K562 (cell line): ENCODE results near the gene PPM1M. TPM values are rescaled to one million over a fixed set of nuclear protein-coding genes. Genes with fewer than 3 reads are reported as not detected.

Experiments used
- ARID1B ChIP-seq: fragments of 450-650 bp; IDR thresholded peaks from 2 replicates; pipeline ENCODE4 v1.6.1; 2016; ENCODE audit warnings: antibody characterized with exemption, mild to moderate bottlenecking, inconsistent platforms
- BRD4 ChIP-seq: fragments of 200-600 bp; sonication (generic); IDR thresholded peaks from 2 replicates; pipeline ENCODE4 v1.6.1; 2017; ENCODE audit warnings: inconsistent platforms
- CREB1 ChIP-seq, 2 experiments: sonication (generic) in 1 of 2; formaldehyde crosslinking in 1 of 2; IDR thresholded peaks; 2 replicates each; pipeline versions ENCODE4 v1.6.1 to v1.8.0; 2012 to 2022; ENCODE audit warnings: inconsistent platforms in 1 of 2, mild to moderate bottlenecking in 1 of 2, missing genetic modification reagents in 1 of 2, moderate library complexity in 1 of 2
- GABPB1 ChIP-seq: sonication (generic); formaldehyde crosslinking; IDR thresholded peaks from 2 replicates; pipeline ENCODE4 v1.8.0; 2022; ENCODE audit warnings: mild to moderate bottlenecking, missing genetic modification reagents
- HNRNPLL ChIP-seq: fragments of 200-400 bp; formaldehyde crosslinking; IDR thresholded peaks from 2 replicates; pipeline ENCODE4 v1.6.1; 2017; ENCODE audit warnings: low read length, low read depth, mild to moderate bottlenecking; ENCODE audit not compliant: poor library complexity, severe bottlenecking
- KAT2B ChIP-seq: IDR thresholded peaks from one replicate; pipeline ENCODE4 v1.6.1; 2012; ENCODE audit warnings: low read depth, mild to moderate bottlenecking, control low read depth, inconsistent platforms, low read length, moderate library complexity
- NRF1 ChIP-seq, 2 experiments: fragments of 450-650 bp; IDR thresholded peaks in 1 of 2; conservative IDR thresholded peaks in 1 of 2; 2 replicates each; pipeline ENCODE4 v1.6.1; 2014; ENCODE audit warnings: mild to moderate bottlenecking in 2 of 2
- RB1 ChIP-seq: fragments of 450-650 bp; IDR thresholded peaks from 2 replicates; pipeline ENCODE4 v1.6.1; 2017; ENCODE audit warnings: low read depth, mild to moderate bottlenecking
- SAP30 ChIP-seq: fragments of 200-600 bp; sonication (generic); IDR thresholded peaks from 2 replicates; pipeline ENCODE4 v1.6.1; 2012; ENCODE audit warnings: borderline replicate concordance, low read depth, mild to moderate bottlenecking, moderate library complexity, low read length, control low read depth, inconsistent platforms; ENCODE audit not compliant: insufficient read depth, poor library complexity, severe bottlenecking
- SIRT6 ChIP-seq: IDR thresholded peaks from one replicate; pipeline ENCODE4 v1.6.1; 2012; ENCODE audit warnings: low read depth, mild to moderate bottlenecking, control low read depth, inconsistent platforms, low read length, moderate library complexity
- YY1 ChIP-seq, 3 experiments: IDR thresholded peaks; 2 replicates each; pipeline ENCODE4 v1.6.1; 2011; ENCODE audit warnings: low read length in 2 of 3, mild to moderate bottlenecking in 2 of 3, moderate library complexity in 2 of 3, borderline replicate concordance in 1 of 3, control low read depth in 1 of 3, low read depth in 1 of 3; ENCODE audit not compliant: insufficient read depth in 3 of 3, insufficient replicate concordance in 2 of 3, control insufficient read depth in 1 of 3, insufficient read length in 1 of 3; ENCODE audit errors: extremely low read depth in 1 of 3
- ZNF134 ChIP-seq: fragments of 250-450 bp; sonication (Bioruptor Pico); conservative IDR thresholded peaks from 2 replicates; pipeline ENCODE4 v1.4.0; 2020
- ZNF830 ChIP-seq: fragments of 250-450 bp; sonication (Bioruptor Pico); IDR thresholded peaks from 2 replicates; pipeline ENCODE4 v1.5.0; 2021; ENCODE audit warnings: mild to moderate bottlenecking
- polyA plus RNA-seq, 8 experiments: library from polyadenylated mRNA; depleted of rRNA in 4 of 8; stranded (reverse) in 5 of 8; unstranded in 3 of 8; fragments of >200 nt; fragmentation: Nextera tagmentation in 2 of 8; fragmentation: Illumina TruSeq in 1 of 8; extraction: Ambion mirVana in 2 of 8; extraction: Trizol in 1 of 8; gene quantifications; 2 replicates each; pipeline versions ENCODE4 v1.2.1 to v1.2.3, GENCODE V29; 2011 to 2014; ENCODE audit warnings: inconsistent platforms in 1 of 8, missing spikeins in 1 of 8
- total RNA-seq, 7 experiments: library from RNA; depleted of rRNA in 6 of 7; stranded (reverse); fragments of >200 nt in 6 of 7; fragmentation: Illumina TruSeq in 2 of 7; extraction: Trizol in 2 of 7; gene quantifications; 2 replicates each; pipeline versions ENCODE4 v1.2.1 to v1.2.3, GENCODE V29; 2011 to 2021; ENCODE audit warnings: low replicate concordance in 1 of 7
- TF ChIP-seq, protein P1 (sequence below), 2 experiments: fragments of 450-650 bp; conservative IDR thresholded peaks; 2 replicates each; pipeline ENCODE4 v1.6.1; 2017; ENCODE audit warnings: mild to moderate bottlenecking in 2 of 2, moderate library complexity in 2 of 2
- TF ChIP-seq, protein P2 (sequence below): fragments of 450-650 bp; IDR thresholded peaks from 2 replicates; pipeline ENCODE4 v1.6.1; 2016; ENCODE audit warnings: borderline replicate concordance
- TF ChIP-seq, protein P3 (sequence below): IDR thresholded peaks from 2 replicates; pipeline ENCODE4 v1.6.1; 2011; ENCODE audit warnings: borderline replicate concordance, low read depth, mild to moderate bottlenecking, moderate library complexity, low read length; ENCODE audit not compliant: insufficient read depth, poor library complexity, severe bottlenecking
- TF ChIP-seq, protein P4 (sequence below): fragments of 450-650 bp; IDR thresholded peaks from 2 replicates; pipeline ENCODE4 v1.6.1; 2017; ENCODE audit warnings: mild to moderate bottlenecking, moderate library complexity

PPM1M gene
- total and polyA plus RNA-seq, 9 of the 15 experiments (the other 6 are each of a cell fraction or from before 2014, with no cell fraction given) = 1.4 to 9.2 (median 4.4) TPM

DNA sequence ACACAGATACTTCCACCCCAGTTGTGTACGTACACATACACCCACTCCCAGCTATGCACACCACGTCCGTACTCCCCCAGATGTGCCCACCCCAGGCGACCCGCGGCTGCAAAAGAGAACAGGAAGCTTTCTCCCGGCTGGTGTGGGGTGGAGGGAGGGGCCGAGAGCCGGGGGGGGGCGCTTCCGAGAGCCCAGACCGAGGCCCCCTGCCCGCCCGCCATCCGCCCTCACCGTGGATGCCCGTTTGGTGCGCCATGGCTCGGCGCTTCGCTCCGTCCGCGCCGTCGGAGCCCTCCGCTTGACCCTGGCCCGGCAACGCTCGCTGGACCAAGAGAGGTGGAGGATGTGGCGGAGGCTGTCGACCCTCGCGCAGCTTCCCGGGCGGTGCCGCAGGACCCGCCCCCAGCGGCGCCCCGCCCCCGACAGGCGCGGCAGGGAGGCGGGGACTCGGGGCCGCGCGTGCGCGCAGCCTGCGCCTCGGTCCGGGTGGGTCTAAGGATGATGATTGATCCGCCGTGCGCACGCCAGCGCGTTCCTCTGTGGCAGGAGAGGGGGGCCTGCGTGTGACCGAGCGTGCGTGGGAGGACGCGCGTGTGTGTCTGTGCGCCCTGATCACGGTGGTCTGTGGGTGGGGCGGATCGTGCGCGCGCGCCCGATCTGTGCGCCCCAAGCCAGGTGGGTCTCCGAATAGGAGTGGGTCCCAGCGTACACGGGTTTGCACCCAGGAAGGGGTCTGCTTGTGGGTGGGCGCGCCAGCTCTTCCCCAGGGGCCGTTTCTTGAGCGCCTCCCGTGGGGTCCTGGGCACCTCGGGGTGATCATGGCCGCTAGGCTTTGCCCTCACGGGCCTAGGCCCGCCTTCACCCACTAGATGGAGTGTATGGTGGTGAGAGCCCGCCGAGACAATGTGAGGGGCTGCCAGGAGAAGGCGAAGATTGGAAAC, 6.5 kb upstream of the PPM1M start, which contains the start of gene TWF2 (continued):
- TF ChIP-seq SIRT6 (no peak), SAP30 (peak; percentile 40), NRF1 (conservative IDR thresholded peaks at IDR 0.05 in 1 of 2, IDR thresholded peaks at IDR 0.05 in 1 of 2) (peak; percentile 92 to 93), ZNF134 (CRISPR knock-in tag) (no peak), ZNF830 (CRISPR knock-in tag) (no peak), YY1 (IDR thresholded peaks at IDR 0.05; ENCODE audit: borderline replicate concordance in 1 of 3, control insufficient read depth in 1 of 3, extremely low read depth in 1 of 3, insufficient read depth in 3 of 3, insufficient read length in 1 of 3, insufficient replicate concordance in 2 of 3, low read depth in 1 of 3, low read length in 2 of 3) (peak; percentile 17 to 82 (median 69)), CREB1 (IDR thresholded peaks at IDR 0.05) (no peak), CREB1 (CRISPR knock-in tag; IDR thresholded peaks at IDR 0.05) (peak; percentile 13; the same call in 1 of the 2 replicates), HNRNPLL (peak; percentile 35), KAT2B (no peak), RB1 (peak; percentile 65; the same call in 1 of the 2 replicates), BRD4 (no peak), GABPB1 (CRISPR knock-in tag) (0 out of 2 replicates have a peak, but pooled peaks have one; percentile 24), ARID1B (peak; percentile 8; the same call in 1 of the 2 replicates)
- TF ChIP-seq, protein P1, sequence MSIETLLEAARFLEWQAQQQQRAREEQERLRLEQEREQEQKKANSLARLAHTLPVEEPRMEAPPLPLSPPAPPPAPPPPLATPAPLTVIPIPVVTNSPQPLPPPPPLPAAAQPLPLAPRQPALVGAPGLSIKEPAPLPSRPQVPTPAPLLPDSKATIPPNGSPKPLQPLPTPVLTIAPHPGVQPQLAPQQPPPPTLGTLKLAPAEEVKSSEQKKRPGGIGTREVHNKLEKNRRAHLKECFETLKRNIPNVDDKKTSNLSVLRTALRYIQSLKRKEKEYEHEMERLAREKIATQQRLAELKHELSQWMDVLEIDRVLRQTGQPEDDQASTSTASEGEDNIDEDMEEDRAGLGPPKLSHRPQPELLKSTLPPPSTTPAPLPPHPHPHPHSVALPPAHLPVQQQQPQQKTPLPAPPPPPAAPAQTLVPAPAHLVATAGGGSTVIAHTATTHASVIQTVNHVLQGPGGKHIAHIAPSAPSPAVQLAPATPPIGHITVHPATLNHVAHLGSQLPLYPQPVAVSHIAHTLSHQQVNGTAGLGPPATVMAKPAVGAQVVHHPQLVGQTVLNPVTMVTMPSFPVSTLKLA (conservative IDR thresholded peaks at IDR 0.05) = peak; percentile 11 to 53; a peak in 2 of 4 replicates
- TF ChIP-seq, protein P2, sequence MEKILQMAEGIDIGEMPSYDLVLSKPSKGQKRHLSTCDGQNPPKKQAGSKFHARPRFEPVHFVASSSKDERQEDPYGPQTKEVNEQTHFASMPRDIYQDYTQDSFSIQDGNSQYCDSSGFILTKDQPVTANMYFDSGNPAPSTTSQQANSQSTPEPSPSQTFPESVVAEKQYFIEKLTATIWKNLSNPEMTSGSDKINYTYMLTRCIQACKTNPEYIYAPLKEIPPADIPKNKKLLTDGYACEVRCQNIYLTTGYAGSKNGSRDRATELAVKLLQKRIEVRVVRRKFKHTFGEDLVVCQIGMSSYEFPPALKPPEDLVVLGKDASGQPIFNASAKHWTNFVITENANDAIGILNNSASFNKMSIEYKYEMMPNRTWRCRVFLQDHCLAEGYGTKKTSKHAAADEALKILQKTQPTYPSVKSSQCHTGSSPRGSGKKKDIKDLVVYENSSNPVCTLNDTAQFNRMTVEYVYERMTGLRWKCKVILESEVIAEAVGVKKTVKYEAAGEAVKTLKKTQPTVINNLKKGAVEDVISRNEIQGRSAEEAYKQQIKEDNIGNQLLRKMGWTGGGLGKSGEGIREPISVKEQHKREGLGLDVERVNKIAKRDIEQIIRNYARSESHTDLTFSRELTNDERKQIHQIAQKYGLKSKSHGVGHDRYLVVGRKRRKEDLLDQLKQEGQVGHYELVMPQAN = peak; percentile 16; the same call in 1 of the 2 replicates
- TF ChIP-seq, protein P3, sequence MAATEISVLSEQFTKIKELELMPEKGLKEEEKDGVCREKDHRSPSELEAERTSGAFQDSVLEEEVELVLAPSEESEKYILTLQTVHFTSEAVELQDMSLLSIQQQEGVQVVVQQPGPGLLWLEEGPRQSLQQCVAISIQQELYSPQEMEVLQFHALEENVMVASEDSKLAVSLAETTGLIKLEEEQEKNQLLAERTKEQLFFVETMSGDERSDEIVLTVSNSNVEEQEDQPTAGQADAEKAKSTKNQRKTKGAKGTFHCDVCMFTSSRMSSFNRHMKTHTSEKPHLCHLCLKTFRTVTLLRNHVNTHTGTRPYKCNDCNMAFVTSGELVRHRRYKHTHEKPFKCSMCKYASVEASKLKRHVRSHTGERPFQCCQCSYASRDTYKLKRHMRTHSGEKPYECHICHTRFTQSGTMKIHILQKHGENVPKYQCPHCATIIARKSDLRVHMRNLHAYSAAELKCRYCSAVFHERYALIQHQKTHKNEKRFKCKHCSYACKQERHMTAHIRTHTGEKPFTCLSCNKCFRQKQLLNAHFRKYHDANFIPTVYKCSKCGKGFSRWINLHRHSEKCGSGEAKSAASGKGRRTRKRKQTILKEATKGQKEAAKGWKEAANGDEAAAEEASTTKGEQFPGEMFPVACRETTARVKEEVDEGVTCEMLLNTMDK = peak; percentile 84
- TF ChIP-seq, protein P4, sequence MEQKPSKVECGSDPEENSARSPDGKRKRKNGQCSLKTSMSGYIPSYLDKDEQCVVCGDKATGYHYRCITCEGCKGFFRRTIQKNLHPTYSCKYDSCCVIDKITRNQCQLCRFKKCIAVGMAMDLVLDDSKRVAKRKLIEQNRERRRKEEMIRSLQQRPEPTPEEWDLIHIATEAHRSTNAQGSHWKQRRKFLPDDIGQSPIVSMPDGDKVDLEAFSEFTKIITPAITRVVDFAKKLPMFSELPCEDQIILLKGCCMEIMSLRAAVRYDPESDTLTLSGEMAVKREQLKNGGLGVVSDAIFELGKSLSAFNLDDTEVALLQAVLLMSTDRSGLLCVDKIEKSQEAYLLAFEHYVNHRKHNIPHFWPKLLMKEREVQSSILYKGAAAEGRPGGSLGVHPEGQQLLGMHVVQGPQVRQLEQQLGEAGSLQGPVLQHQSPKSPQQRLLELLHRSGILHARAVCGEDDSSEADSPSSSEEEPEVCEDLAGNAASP = no peak
